ENCODE data around the gene STK4. TPM values are rescaled to one million over a fixed set of nuclear protein-coding genes. Genes with fewer than 3 reads are reported as not detected.

STK4 gene
- total RNA-seq, 1 experiment from 2014 or later, result 43.0 TPM

DNA sequence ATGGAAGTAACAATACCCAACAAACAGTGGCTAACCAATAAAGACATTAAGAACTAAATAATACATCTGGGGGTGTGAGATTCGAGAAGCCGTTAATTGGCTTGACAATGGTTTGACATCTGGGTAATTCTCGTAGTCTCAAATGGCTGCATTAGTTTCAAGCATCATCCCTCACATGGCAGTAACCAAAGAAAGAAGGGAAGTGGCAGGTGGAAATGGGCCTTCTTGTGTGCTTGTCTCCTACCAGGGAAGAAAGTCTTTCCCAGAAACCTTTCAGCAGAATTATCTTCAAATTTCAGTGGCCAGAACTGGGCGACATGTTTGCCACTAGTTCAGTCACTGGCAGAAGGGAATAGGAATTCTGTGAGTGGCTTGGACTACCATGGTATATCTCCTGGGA lies 10.4 kb downstream of the STK4 start:
- DNase-seq, result no peak
- Histone ChIP-seq H3K18ac (ENCODE audit: insufficient read length, low read depth, low read length) (no peak overlapping the region), H2BK20ac (ENCODE audit: low read depth, low read length, poor library complexity, severe bottlenecking) (no peak overlapping the region), H3K9ac (ENCODE audit: extremely low read depth, insufficient read length, low read length) (no peak overlapping the region), H2BK12ac (ENCODE audit: insufficient read length, low read depth, low read length) (no peak overlapping the region), H2BK5ac (ENCODE audit: insufficient read length, low read length) (no peak overlapping the region), H3K4me2 (ENCODE audit: insufficient read depth, insufficient read length, low read length) (no peak overlapping the region), H3K79me2 (ENCODE audit: insufficient read depth, low read length) (no peaks in the 10 kb centered on the region), H2AK5ac (ENCODE audit: insufficient read length, low read length) (no peak overlapping the region), H3K27ac (ENCODE audit: insufficient read length, low read depth, low read length) (no peak overlapping the region), H2BK120ac (ENCODE audit: low read depth, low read length, poor library complexity, severe bottlenecking) (no peak overlapping the region), H3K14ac (ENCODE audit: insufficient read depth, low read length) (no peak overlapping the region), H3K4ac (ENCODE audit: low read depth, low read length) (no peak overlapping the region), H3K56ac (ENCODE audit: insufficient read length, low read depth, low read length) (no peak overlapping the region), H3K9me3 (ENCODE audit: control insufficient read depth, low read depth, low read length) (no peaks in the 10 kb centered on the region), H3K79me1 (ENCODE audit: insufficient read depth, low read depth, low read length, poor library complexity, severe bottlenecking) (no peaks in the 10 kb centered on the region), H3K23me2 (ENCODE audit: insufficient read length, low read depth, low read length, poor library complexity, severe bottlenecking) (no peaks in the 10 kb centered on the region), H4K8ac (replicated peaks; ENCODE audit: insufficient read length, low read depth, low read length) (no peak overlapping the region), H4K20me1 (ENCODE audit: control insufficient read depth, insufficient read depth, insufficient read length) (no peaks in the 10 kb centered on the region), H2BK15ac (ENCODE audit: low read depth, low read length) (no peak overlapping the region), H3K23ac (ENCODE audit: insufficient read length, low read depth, low read length) (no peak overlapping the region), H4K5ac (ENCODE audit: insufficient read length, low read depth, low read length) (no peak overlapping the region), H3K4me1 (ENCODE audit: insufficient read depth, low read length) (no peaks in the 10 kb centered on the region), H3T11ph (ENCODE audit: low read length) (no peak overlapping the region), H3K27me3 (ENCODE audit: insufficient read depth, low read length) (no peaks in the 10 kb centered on the region), H2AFZ (ENCODE audit: low read length) (no peak overlapping the region), H4K91ac (ENCODE audit: insufficient read length, low read depth, low read length) (no peak overlapping the region)
- no CpG with 5 or more reads among the region's 4 CpGs for WGBS (ENCODE audit: extremely low coverage, insufficient read length, low lambda C conversion rate)
- Mint-ChIP-seq H3K4me1 (no peaks in the 10 kb centered on the region), H3K27me3 (ENCODE audit: low read depth) (no peaks in the 10 kb centered on the region), H3K27ac (no peak overlapping the region), H3K9me3 (no peaks in the 10 kb centered on the region), H3K36me3 (ENCODE audit: insufficient read depth in 1 of 3, low read depth in 3 of 3) (peaks cover 17 to 61% (median 55%) of the 10 kb centered on the region in 3 experiments; a peak in 6 of 7 replicates), H3K4me3 (no peak overlapping the region)
- TF ChIP-seq, protein P1, sequence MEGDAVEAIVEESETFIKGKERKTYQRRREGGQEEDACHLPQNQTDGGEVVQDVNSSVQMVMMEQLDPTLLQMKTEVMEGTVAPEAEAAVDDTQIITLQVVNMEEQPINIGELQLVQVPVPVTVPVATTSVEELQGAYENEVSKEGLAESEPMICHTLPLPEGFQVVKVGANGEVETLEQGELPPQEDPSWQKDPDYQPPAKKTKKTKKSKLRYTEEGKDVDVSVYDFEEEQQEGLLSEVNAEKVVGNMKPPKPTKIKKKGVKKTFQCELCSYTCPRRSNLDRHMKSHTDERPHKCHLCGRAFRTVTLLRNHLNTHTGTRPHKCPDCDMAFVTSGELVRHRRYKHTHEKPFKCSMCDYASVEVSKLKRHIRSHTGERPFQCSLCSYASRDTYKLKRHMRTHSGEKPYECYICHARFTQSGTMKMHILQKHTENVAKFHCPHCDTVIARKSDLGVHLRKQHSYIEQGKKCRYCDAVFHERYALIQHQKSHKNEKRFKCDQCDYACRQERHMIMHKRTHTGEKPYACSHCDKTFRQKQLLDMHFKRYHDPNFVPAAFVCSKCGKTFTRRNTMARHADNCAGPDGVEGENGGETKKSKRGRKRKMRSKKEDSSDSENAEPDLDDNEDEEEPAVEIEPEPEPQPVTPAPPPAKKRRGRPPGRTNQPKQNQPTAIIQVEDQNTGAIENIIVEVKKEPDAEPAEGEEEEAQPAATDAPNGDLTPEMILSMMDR (conservative IDR thresholded peaks at IDR 0.05), result no peak

All from H9 (cell line).